Left colon (tissue), 2 donors: ENCODE measurements around the gene MAPK12. TPM values are rescaled to one million over a fixed set of nuclear protein-coding genes. Genes with fewer than 3 reads are reported as not detected.
"Not testable (repeated sequence)": the region's sequence is repeated elsewhere in the genome, so short reads cannot be mapped to it uniquely, and the experiment has no call there.

Source experiments
- ATAC-seq: fragments of 200-7000 bp; cut with Tn5 transposase; one replicate; pipeline ENCODE4 v1.9.1; 2020; ENCODE audit warnings: mild to moderate bottlenecking, moderate library complexity
- DNase-seq, 2 donors: peaks; one replicate each; pipeline ENCODE4 v3.0.0-alpha.2; 2020
- intact Hi-C, 2 donors: fragments of 100-400 bp; cut with DNase I in 1 of 2; cut with micrococcal nuclease in 1 of 2; formaldehyde crosslinking; loops; one replicate each; pipeline versions ENCODE4 v1.11.2 to v1.14.0; 2022; cut with DNase I, micrococcal nuclease
- total RNA-seq, 2 donors: library from RNA; stranded (reverse); fragmentation: NEBNext Ultra II Directional; extraction: Animal tissue kit (Norgen Biotek cat#: 25700); gene quantifications; one replicate each; pipeline ENCODE4 v1.2.1, GENCODE V29; 2021
- donor health status: DM: no; HTN: no; CAD: no.
- donor health status: DM: yes; HTN: yes; CAD: no.

The MAPK12 gene
- total RNA-seq, 2 donors from 2014 or later = 3.0 to 3.1 TPM

DNA sequence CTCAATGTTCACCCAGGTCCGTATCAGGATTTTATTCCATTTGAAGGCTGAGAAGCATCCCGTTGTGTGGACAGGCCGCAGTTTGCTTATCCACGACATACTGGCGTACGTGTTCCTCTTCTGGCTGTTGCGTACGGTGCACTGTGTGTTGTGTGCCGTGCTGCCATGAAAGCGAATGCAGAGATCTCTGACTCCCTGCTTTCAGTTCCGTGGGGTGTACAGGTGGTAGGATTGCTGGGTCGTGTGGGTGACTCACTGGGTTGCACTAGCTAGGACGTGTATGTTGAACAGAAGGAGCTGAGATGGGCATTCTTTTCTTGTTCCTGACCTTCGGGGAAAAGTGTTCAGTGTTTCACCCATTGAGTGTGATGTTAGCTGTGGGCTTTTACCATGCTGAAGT lies 50.3 kb downstream of the MAPK12 start:
- DNase-seq (no peak), ATAC-seq (no peak)
- intact Hi-C loops = loop anchor here in 1 of 2 donors (5.0 kb wide), 1 partner anchor 64 kb away; no protein-coding TSS in a partner anchor

DNA sequence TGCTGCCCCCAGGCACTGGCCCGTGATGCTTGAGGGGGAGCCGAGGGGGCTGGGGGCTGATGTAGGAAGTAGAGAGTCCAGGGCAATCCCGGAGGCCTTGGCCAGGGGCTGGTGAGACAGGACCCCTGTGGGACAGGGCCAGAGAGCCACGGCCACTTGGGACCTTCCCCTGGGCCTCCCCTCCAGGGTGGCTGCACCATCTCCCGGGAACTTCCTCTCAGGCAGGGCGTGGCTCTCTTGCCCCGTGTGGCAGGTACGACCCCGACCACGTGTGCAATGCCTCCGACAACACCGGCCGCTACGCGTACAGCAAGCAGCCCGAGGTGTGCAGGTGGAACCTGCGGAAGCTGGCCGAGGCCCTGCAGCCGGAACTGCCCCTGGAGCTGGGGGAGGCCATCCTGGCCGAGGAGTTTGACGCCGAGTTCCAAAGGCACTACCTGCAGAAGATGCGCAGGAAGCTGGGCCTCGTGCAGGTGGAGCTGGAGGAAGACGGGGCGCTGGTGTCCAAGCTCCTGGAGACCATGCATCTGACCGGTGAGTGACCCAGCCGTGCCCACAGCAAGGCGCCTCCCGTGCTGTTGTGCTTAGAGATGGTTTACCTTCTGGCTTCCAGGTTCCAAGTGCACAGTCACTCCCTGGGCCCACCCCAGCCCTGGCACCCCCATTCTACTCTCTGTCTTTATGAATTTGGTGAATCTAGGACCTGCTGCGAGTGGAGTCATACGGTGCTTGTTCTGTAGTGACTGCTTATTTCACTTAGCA lies 50.9 kb downstream of the MAPK12 start:
- intact Hi-C loops = loop anchor here in 1 of 2 donors (5.0 kb wide), 1 partner anchor 63 kb away; no protein-coding TSS in a partner anchor
- ATAC-seq = no peak
- DNase-seq = no peak

DNA sequence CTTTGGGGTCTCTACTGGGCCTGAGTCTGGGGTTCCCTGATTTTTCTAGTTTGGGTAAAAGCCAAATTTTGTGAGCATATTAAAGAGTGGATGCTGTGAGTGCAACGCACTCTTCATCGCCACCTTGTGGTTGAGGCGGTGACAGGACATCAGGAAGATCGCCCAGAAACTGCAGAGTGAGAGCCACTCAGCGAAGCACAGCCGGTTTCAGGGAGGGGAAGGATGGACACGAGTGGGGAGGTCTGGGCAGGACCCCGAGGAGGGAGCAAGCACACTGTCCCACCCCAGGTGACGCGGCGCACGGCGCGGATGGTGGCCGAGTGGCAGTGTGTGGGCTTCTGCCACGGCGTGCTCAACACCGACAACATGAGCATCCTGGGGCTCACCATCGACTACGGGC lies 51.6 kb downstream of the MAPK12 start:
- DNase-seq (peak in 1 of 2 donors; percentile 81), ATAC-seq (peak; percentile 70)
- intact Hi-C loops = loop anchor here (5.0 kb wide), 1 partner anchor 63 kb away; no protein-coding TSS in a partner anchor

DNA sequence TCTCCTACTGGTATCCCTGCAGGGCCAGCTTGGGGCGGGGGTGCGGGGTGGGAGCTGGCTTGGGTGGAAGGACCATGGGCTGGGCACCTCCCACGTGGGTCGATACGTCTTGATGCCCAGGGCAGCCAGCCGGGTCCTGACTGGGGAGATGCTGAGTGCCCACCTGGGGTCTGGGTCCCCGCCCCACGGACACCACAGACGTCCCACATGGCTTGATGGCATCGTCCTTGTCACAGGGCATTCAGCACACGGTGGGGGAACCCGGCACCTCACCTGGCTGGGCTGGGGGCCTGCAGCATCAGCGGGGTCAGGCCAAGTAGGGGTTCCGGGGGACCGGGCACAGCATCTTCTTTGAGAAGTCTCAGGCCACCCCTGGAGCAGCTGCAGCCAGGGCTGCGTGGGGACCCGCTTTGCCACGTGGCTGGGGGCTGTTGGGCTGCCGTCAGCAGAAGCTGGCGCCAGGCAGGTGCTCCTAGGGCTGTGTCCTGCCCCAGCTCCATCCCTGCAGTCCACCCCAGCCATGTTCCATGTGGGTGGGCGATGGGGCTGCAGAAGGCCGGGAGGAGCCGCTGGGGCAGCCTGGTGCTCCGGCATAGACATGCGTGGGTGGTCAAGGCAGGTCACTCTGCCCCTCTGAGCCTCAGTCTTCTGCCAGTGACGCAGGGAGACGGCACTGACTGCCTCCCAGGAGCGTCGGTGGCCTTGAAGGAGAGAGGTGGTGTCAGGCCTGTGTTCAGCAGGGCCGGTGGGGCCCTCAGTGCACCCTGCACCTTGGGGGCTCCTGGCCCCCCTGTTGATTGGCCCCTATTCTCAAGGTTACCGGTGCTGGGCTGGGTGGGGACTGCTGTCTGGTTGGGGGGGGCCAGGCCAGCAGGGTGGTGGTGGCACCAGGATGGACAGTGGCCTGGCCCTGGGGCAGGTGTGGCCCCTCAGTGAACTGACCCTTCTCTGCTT lies 52.3 kb downstream of the MAPK12 start:
- DNase-seq (no peak), ATAC-seq (peak; percentile 18)
- intact Hi-C loops = loop anchor here in 1 of 2 donors (5.0 kb wide), 1 partner anchor 62 kb away; no protein-coding TSS in a partner anchor

DNA sequence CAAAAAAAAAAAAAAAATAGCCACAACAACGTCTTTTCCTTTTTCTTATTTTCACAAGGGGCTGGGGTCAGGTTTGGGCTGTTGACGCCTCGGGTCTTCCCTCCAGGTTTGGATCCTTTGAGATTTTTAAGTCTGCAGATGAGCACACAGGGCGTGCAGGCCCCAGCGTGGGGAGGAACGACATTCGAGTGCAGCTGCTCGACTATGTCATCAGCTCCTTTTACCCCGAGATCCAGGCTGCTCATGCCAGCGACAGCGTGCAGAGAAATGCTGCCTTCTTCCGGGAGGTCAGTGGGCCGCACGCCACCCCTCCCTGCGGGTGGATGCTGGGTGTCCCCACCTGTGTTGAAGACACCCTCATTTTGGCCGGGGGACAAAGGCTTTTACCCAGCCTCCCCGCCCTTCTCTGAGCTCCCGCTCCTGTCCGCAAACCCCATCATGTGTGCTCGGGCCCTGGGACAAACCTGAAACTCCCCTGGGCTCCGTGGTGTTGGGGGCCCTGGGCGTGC lies 53.0 kb downstream of the MAPK12 start:
- no peak for ATAC-seq
- intact Hi-C loops = loop anchor here in 1 of 2 donors (5.0 kb wide), 1 partner anchor 61 kb away; no protein-coding TSS in a partner anchor
- no peak for DNase-seq

DNA sequence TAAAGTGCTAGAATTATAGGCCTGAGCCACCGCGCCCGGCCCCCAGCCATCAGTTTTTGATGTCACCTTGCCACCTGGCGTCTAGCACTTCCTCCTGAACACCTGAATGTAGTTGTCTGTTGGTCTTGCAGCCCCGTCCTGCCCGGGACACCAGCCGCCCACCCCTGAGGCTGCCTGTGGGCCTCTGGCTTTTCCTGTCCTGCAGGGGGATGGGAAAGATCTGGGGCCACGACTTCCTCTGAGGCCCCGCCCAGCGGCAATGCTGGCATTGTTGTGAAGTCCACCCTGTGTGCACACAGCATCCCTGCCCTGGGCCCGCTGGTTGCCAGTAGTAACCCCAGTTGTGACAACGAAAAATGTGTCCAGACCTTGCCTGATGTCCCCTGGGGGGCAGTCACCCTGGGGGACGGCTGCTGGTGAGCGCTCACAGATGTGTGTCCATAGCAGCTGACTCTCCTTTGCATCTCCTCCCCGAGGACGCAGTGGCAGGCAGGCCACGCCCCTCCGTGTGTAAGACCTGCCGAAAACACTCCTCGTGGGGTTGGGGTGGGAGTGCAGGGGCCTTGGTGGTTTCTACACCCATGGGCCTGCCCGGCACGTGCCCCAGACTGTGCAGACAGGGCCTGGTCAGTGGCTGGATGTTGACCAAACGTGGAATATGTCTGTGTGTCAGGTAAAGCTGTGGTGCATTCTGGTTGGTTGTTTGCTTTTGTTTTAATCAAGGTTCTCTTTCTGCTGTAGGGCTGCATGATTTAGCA lies 53.9 kb downstream of the MAPK12 start:
- DNase-seq (no peak), ATAC-seq (no peak)
- intact Hi-C loops = loop anchor here in 1 of 2 donors (5.0 kb wide), 1 partner anchor 60 kb away; no protein-coding TSS in a partner anchor

DNA sequence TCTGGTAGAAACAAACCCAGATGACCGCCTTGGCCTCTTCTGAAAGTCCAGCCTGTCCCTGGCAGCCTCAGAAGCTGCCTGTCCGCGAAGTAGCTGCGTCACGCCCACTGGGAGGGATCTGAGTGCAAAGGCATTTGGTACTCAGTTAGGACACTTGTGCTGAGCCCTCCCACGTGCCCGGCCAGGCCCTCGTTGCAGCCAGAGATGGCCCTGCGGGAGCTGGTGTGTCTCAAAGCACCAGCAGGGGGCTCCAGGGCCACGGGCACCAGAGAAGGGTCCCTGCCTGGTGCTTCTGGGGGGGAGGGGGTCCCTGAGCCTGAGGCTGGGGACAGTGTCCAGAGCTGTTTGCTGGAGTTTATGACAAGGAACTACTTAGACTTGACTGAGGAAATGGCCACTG lies 54.9 kb downstream of the MAPK12 start:
- DNase-seq = no peak
- intact Hi-C loops = loop anchor here in 1 of 2 donors (5.0 kb wide), 1 partner anchor 59 kb away; no protein-coding TSS in a partner anchor
- ATAC-seq = no peak

DNA sequence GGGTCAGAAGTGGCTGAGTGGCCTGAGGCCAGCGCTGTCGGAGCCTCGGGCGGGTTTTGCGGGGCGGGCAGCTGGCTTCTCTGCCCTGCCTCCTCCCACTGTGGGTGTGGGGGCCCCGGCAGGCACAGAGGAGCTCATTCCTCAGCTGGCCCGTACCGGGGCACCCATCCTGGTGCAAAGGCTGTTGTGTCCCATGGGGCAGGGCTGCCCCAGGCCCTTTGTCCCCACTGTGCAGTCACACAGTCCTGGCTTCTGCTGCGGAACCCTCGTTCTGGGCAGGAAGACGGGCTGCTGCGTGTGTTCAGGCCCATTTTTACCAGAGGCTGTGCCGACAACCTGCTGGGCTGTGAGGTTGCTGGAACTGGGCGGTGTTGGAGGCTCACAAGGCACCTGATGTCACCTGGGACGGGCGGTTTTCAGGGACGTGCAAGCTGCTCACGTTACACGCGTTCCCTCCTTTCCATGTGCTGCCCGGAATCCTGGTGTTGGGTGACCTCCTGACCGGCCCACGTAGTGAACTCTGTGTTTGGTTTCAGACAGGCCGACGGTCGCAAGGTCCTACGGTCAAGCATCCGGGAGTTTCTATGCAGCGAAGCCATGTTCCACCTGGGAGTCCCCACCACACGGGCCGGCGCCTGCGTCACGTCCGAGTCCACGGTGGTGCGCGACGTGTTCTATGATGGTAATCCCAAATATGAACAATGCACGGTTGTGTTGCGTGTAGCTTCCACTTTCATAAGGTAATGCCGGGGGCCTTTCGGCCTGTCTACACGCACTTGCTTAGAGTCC lies 55.5 kb downstream of the MAPK12 start:
- DNase-seq = no peak
- intact Hi-C loops = loop anchor here in 1 of 2 donors (5.0 kb wide), 1 partner anchor 59 kb away; no protein-coding TSS in a partner anchor
- no peak for ATAC-seq

DNA sequence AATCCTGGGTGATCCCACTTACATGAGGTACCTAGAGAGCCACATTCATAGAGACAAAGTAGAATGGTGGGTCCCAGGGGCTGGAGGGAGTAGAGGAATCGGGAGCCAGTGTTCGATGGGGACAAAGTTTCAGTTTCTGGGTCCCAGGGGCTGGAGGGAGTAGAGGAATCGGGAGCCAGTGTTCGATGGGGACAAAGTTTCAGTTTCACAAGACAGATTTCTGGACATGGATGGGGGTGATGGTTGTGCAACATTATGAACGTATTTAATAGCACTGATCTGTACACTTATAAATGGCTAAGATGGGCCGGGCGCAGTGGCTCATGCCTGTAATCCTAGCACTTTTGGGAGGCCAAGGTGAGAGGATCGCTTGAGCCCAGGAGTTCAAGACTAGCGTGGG lies 56.5 kb downstream of the MAPK12 start:
- not testable (repeated sequence) for DNase-seq, ATAC-seq
- intact Hi-C loops = loop anchor here in 1 of 2 donors (5.0 kb wide), 1 partner anchor 58 kb away; no protein-coding TSS in a partner anchor

DNA sequence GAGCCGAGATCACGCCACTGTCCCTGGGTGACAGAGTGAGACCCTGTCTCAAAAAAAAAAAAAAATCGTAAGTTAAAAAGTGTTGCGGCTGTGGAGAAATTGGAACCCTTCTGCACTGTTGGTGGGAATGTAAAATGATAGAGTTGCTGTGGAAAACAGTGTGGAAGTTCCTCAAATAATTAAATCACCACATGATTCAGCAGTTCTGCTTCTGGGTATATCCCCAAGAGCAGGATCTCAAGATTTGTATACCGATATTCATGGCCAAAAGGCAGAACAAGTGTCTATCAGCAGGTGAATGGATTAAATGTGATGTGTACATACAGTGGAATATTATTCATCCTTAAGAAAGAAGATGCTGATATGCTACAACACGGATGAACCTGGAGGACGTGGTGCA lies 56.9 kb downstream of the MAPK12 start:
- DNase-seq = no peak
- ATAC-seq = no peak
- intact Hi-C loops = no loop called here

DNA sequence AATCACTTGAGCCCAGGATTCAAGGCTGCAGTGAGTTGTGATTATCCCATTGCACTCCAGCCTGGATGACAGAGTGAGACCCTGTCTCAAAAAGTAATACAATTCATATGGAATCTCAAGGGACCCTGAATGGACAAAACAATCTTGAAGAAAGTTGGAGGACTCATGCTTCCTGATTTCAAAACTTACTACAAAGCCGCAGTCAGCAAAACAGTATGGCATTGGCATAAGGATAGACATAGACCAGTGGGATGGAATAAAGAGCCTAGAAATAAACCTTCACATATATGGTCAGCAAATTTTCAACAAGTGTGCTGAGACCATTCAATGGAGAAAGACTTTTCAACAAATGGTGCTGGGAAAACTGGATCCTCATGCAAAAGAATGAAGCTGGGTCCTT lies 58.2 kb downstream of the MAPK12 start:
- DNase-seq (no peak), ATAC-seq (no peak)
- intact Hi-C loops = no loop called here

Other genes starting within 250 kb of the MAPK12 start
- gene IL17REL, start 248.9 kb downstream of the MAPK12 start, total RNA-seq = under 1 TPM; 0.17 to 0.31 TPM
- not detected for gene TTLL8, start 203.4 kb downstream of the MAPK12 start, total RNA-seq
- gene MLC1, start 176.3 kb downstream of the MAPK12 start, total RNA-seq = under 1 TPM in 1 of 2 donors, not detected in 1; 0.14 TPM
- gene MOV10L1, start 171.7 kb downstream of the MAPK12 start, total RNA-seq = under 1 TPM in 1 of 2 donors, not detected in 1; 0.70 TPM
- gene PANX2, start 91.0 kb downstream of the MAPK12 start, total RNA-seq = under 1 TPM; 0.09 to 0.14 TPM
- 10 to 100 TPM; 46.4 to 63.5 TPM for gene TRABD, start 75.8 kb downstream of the MAPK12 start, total RNA-seq
- 10 to 100 TPM; 21.9 to 29.6 TPM for gene SELENOO, start 60.7 kb downstream of the MAPK12 start, total RNA-seq
- 10 to 100 TPM; 26.3 to 31.6 TPM for gene TUBGCP6, start 16.7 kb downstream of the MAPK12 start, total RNA-seq
- gene HDAC10, start 10.4 kb downstream of the MAPK12 start, total RNA-seq = 10 to 100 TPM; 48.3 to 49.2 TPM
- 1 to 10 TPM; 1.2 to 1.9 TPM for gene MAPK11, start 8.7 kb upstream of the MAPK12 start, total RNA-seq
- gene PLXNB2, start 46.0 kb upstream of the MAPK12 start, total RNA-seq = 100 to 1,000 TPM; 290 TPM
- gene DENND6B, start 65.3 kb upstream of the MAPK12 start, total RNA-seq = 1 to 10 TPM; 3.7 to 4.7 TPM
- 10 to 100 TPM; 44.6 to 61.0 TPM for gene PPP6R2, start 81.6 kb upstream of the MAPK12 start, total RNA-seq
- gene SBF1, start 213.4 kb upstream of the MAPK12 start, total RNA-seq = 10 to 100 TPM; 69.2 to 80.1 TPM
- gene ADM2, start 219.9 kb upstream of the MAPK12 start, total RNA-seq = 1 to 10 TPM; 5.4 to 8.9 TPM
- gene MIOX, start 225.2 kb upstream of the MAPK12 start, total RNA-seq = not detected
- 10 to 100 TPM; 58.7 to 59.3 TPM for gene LMF2, start 246.0 kb upstream of the MAPK12 start, total RNA-seq
- 10 to 100 TPM; 26.6 to 27.1 TPM for gene NCAPH2, start 246.5 kb upstream of the MAPK12 start, total RNA-seq